HEK293 (cell line): Measurements from ENCODE around the gene MTA3.
A peak's percentile ranks its signal among the peaks of the same experiment; 100 is the strongest.

Experiments used
- CTCF ChIA-PET: fragments of 350-600 bp; formaldehyde crosslinking; extraction: SDS; loops from one replicate; lab custom pipeline; 2021; ENCODE audit warnings: antibody characterized with exemption; lab: Yijun Ruan, JAX
- POLR2A ChIA-PET: fragments of 300-600 bp; formaldehyde crosslinking; extraction: SDS; loops from one replicate; lab custom pipeline; 2020; ENCODE audit warnings: antibody characterized with exemption, inconsistent platforms; lab: Yijun Ruan, JAX
- H3K27ac ChIP-seq: fragments of 200-500 bp; sonication (Bioruptor generic); 2 replicates; pipeline ENCODE4 v1.5.1; 2014; ENCODE audit warnings: low read depth, low read length, control low read depth, inconsistent platforms; ENCODE audit errors: extremely low read depth
- H3K36me3 ChIP-seq, 2 experiments: fragments of 200-500 bp in 1 of 2; sonication (Bioruptor generic) in 1 of 2; 1 replicate in 1 of 2; 2 replicates in 1 of 2; pipeline ENCODE4 v1.5.1; 2014 to 2017; ENCODE audit warnings: inconsistent platforms in 2 of 2, low read length in 2 of 2; ENCODE audit not compliant: control insufficient read depth in 2 of 2, insufficient read depth in 1 of 2
- H3K4me1 ChIP-seq: fragments of 200-500 bp; sonication (Bioruptor generic); 2 replicates; pipeline ENCODE4 v1.5.1; 2014; ENCODE audit warnings: mild to moderate bottlenecking, low read length, inconsistent platforms; ENCODE audit not compliant: control insufficient read depth, insufficient read depth
- H3K4me3 ChIP-seq: 2 replicates; pipeline ENCODE4 v1.5.1; 2011; ENCODE audit warnings: low read depth, mild to moderate bottlenecking, control low read depth, low read length, moderate library complexity
- H3K9me3 ChIP-seq: fragments of 200-500 bp; sonication (Bioruptor generic); 2 replicates; pipeline ENCODE4 v1.5.1; 2014; ENCODE audit warnings: low read depth, low read length, inconsistent platforms; ENCODE audit not compliant: control insufficient read depth, insufficient read depth
- GLIS1 ChIP-seq: fragments of 450-650 bp; formaldehyde crosslinking; IDR thresholded peaks from 2 replicates; pipeline ENCODE4 v1.5.1; 2016; ENCODE audit warnings: missing biosample characterization, missing genetic modification characterization
- HOXD13 ChIP-seq: sonication (generic); formaldehyde crosslinking; IDR thresholded peaks from 2 replicates; pipeline ENCODE4 v1.8.0; 2022; ENCODE audit warnings: missing genetic modification reagents, borderline replicate concordance
- KLF16 ChIP-seq: fragments of 450-650 bp; formaldehyde crosslinking; IDR thresholded peaks from 2 replicates; pipeline ENCODE4 v1.5.1; 2017; ENCODE audit warnings: missing biosample characterization, missing genetic modification characterization
- MYNN ChIP-seq: fragments of 450-650 bp; formaldehyde crosslinking; IDR thresholded peaks from 2 replicates; pipeline ENCODE4 v1.5.1; 2016; ENCODE audit warnings: missing biosample characterization, missing genetic modification characterization, borderline replicate concordance
- OSR2 ChIP-seq: fragments of 450-650 bp; formaldehyde crosslinking; IDR thresholded peaks from 2 replicates; pipeline ENCODE4 v1.5.1; 2016; ENCODE audit warnings: missing biosample characterization, missing genetic modification characterization
- RBAK ChIP-seq: fragments of 450-650 bp; formaldehyde crosslinking; IDR thresholded peaks from 2 replicates; pipeline ENCODE4 v1.5.1; 2016; ENCODE audit warnings: missing biosample characterization, missing genetic modification characterization
- ZBTB20 ChIP-seq: fragments of 450-650 bp; formaldehyde crosslinking; IDR thresholded peaks from 2 replicates; pipeline ENCODE4 v1.5.1; 2016; ENCODE audit warnings: missing biosample characterization, missing genetic modification characterization
- ZFHX2 ChIP-seq: fragments of 450-650 bp; formaldehyde crosslinking; conservative IDR thresholded peaks from 2 replicates; pipeline ENCODE4 v1.5.1; 2016; ENCODE audit warnings: missing biosample characterization, missing genetic modification characterization
- ZIC2 ChIP-seq: fragments of 450-650 bp; formaldehyde crosslinking; IDR thresholded peaks from 2 replicates; pipeline ENCODE4 v1.5.1; 2016; ENCODE audit warnings: missing biosample characterization, missing genetic modification characterization
- ZNF157 ChIP-seq: fragments of 450-650 bp; formaldehyde crosslinking; IDR thresholded peaks from 2 replicates; pipeline ENCODE4 v1.5.1; 2016; ENCODE audit warnings: missing biosample characterization, missing genetic modification characterization
- ZNF211 ChIP-seq: fragments of 450-650 bp; formaldehyde crosslinking; IDR thresholded peaks from 2 replicates; pipeline ENCODE4 v1.5.1; 2016; ENCODE audit warnings: low read depth, missing biosample characterization, missing genetic modification characterization
- ZNF341 ChIP-seq: fragments of 450-650 bp; formaldehyde crosslinking; IDR thresholded peaks from 2 replicates; pipeline ENCODE4; 2016; ENCODE audit warnings: low read depth, missing biosample characterization, missing genetic modification characterization
- ZNF350 ChIP-seq: fragments of 450-650 bp; formaldehyde crosslinking; IDR thresholded peaks from 2 replicates; pipeline ENCODE4 v1.5.0; 2017; ENCODE audit warnings: missing biosample characterization, mild to moderate bottlenecking, missing genetic modification characterization
- ZNF391 ChIP-seq: fragments of 450-650 bp; formaldehyde crosslinking; IDR thresholded peaks from 2 replicates; pipeline ENCODE4 v1.5.1; 2016; ENCODE audit warnings: low read depth, missing biosample characterization, missing genetic modification characterization, borderline replicate concordance
- ZNF423 ChIP-seq: fragments of 450-650 bp; formaldehyde crosslinking; IDR thresholded peaks from 2 replicates; pipeline ENCODE4 v1.5.1; 2016; ENCODE audit warnings: missing biosample characterization, missing genetic modification characterization
- ZNF529 ChIP-seq: fragments of 450-650 bp; formaldehyde crosslinking; IDR thresholded peaks from 2 replicates; pipeline ENCODE4 v1.5.1; 2017; ENCODE audit warnings: missing genetic modification characterization, missing biosample characterization; ENCODE audit not compliant: insufficient replicate concordance
- ZNF664 ChIP-seq: fragments of 450-650 bp; formaldehyde crosslinking; IDR thresholded peaks from 2 replicates; pipeline ENCODE4 v1.5.1; 2016; ENCODE audit warnings: missing biosample characterization, missing genetic modification characterization
- ZNF791 ChIP-seq: fragments of 450-650 bp; formaldehyde crosslinking; IDR thresholded peaks from 2 replicates; pipeline ENCODE4 v1.5.1; 2016; ENCODE audit warnings: missing biosample characterization, missing genetic modification characterization
- TF ChIP-seq, protein P1 (sequence below): fragments of 450-650 bp; formaldehyde crosslinking; IDR thresholded peaks from 2 replicates; pipeline ENCODE4 v1.5.1; 2016; ENCODE audit warnings: missing biosample characterization, missing genetic modification characterization
- TF ChIP-seq, protein P2 (sequence below): fragments of 450-650 bp; formaldehyde crosslinking; IDR thresholded peaks from 2 replicates; pipeline ENCODE4 v1.5.1; 2016; ENCODE audit warnings: missing biosample characterization, missing genetic modification characterization
- TF ChIP-seq, protein P3 (sequence below): fragments of 450-650 bp; formaldehyde crosslinking; IDR thresholded peaks from 2 replicates; pipeline ENCODE4 v1.5.1; 2017; ENCODE audit warnings: missing biosample characterization, mild to moderate bottlenecking, missing genetic modification characterization, moderate library complexity

The MTA3 gene

DNA sequence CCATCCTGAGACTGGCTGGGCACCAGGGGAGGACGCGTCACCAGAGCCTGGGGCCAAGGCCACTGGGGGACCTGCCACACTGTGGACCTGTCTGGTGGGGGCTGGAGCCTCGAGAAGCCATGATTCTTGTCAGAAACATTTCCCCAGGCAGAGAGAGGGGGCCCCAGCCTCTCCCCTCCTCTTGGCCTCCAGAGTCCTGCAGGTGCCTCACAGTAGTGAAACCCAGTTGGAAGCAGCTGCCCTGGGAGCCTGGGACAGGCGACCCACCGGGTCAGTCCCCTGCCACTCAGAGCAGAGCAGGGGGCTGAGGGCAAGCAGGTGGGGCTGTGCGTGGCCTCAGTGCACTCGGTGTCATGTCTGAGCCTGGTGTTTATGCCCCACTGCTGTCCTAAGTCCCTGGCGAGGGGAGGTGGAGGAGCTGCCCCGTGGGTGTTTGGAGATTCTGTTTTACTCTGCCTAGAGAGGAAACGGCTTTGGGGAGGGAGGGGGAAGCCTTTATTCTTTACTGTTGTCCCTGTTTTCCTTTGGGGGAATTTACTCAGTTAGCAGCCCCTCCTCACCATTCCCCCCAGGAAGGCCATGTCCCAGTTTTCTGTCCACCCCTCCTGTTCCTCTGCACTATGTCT lies 187.8 kb downstream of the MTA3 start:
- Histone ChIP-seq H3K4me3 (no peak overlapping the region), H3K4me1 (no peaks in the 10 kb centered on the region), H3K27ac (no peak overlapping the region), H3K36me3 (peaks cover 0 to 19% of the 10 kb centered on the region in 2 experiments; a peak in 1 of 3 replicates), H3K9me3 (no peaks in the 10 kb centered on the region)
- CTCF ChIA-PET = no interaction called here
- POLR2A ChIA-PET = no interaction called here
- TF ChIP-seq ZIC2 (tag by site-specific recombination) = peak; percentile 56
- no peak for TF ChIP-seq ZNF664 (tag by site-specific recombination)

DNA sequence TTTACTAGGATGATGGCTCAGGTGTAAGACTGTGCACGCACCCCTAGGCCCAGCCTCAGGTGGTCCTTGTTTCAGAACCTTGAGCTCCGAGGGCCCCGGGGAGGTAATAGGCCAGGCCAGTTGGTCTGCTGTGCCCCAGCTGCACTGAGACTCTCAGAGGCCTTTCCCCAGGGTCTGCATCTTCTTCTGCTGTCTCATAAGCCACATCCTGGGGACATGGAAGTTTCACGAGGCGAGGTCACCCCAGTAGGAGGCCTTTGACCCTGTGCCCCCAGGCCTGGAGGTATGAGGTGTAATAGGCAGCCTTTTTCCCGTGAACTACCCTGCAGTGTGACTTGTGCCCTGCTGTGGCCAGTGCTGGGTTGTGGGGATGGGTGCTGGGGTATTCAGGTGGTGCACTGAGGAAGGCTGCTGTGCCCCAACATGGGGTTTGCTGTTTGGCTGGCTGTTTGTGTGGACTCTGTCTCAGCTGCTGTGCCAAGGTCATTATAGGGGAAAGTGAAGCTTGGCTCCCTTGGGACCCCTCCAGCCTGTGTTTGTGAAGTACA lies 188.6 kb downstream of the MTA3 start:
- Histone ChIP-seq H3K9me3 (no peaks in the 10 kb centered on the region), H3K36me3 (peaks cover 0 to 19% of the 10 kb centered on the region in 2 experiments; a peak in 1 of 3 replicates), H3K4me1 (no peaks in the 10 kb centered on the region), H3K27ac (no peak overlapping the region), H3K4me3 (no peak overlapping the region)
- TF ChIP-seq GLIS1 (tag by site-specific recombination) (peak; percentile 20; the same call in 1 of the 2 replicates), ZIC2 (tag by site-specific recombination) (peak; percentile 95), ZNF791 (tag by site-specific recombination) (no peak)
- POLR2A ChIA-PET = no interaction called here
- CTCF ChIA-PET = interaction anchor here (0.7 kb wide), 1 partner anchor 15 kb away, joined by 3 read pairs; no protein-coding TSS in a partner anchor

DNA sequence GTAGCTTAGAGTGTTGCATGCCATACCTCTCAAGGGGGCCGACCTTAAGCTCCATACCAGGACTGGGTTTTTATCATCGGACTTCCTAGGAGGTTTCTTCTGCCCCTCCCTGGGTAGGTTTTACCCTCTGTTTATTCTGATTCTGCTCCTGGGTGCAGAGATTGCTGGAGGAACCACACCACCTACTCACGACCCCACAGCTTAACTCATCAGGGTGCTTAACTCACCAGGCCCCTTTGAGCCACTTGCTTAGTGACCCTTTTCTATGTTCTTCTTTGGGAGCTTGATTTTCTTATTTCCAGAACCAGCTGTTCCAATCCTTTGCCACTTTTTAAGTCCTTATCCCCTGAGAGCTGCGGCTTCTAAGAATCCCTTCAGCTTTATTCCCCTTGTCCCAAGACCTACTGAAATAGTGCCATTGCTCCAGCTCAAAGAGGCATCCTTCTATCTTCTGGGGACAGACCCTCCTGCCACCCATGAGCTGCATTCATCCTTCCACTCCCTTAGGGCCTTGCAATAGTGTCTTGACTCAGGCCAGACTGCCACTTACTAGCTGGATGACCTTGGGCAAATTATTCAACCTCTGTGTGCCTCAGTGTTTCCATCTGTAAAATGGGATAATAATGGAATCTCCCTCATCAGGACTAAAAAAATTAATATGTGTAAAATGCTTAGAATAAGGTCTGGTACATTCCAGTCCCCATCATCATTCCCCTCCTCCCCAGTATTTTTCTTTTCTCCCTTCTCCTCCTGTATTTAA lies 189.7 kb downstream of the MTA3 start:
- Histone ChIP-seq H3K4me3 (no peak overlapping the region), H3K9me3 (no peaks in the 10 kb centered on the region), H3K4me1 (no peaks in the 10 kb centered on the region), H3K36me3 (peaks cover 0 to 16% of the 10 kb centered on the region in 2 experiments; a peak in 1 of 3 replicates), H3K27ac (no peak overlapping the region)
- TF ChIP-seq HOXD13 (CRISPR knock-in tag) = no peak
- no peak for TF ChIP-seq ZNF211
- TF ChIP-seq, protein P1, sequence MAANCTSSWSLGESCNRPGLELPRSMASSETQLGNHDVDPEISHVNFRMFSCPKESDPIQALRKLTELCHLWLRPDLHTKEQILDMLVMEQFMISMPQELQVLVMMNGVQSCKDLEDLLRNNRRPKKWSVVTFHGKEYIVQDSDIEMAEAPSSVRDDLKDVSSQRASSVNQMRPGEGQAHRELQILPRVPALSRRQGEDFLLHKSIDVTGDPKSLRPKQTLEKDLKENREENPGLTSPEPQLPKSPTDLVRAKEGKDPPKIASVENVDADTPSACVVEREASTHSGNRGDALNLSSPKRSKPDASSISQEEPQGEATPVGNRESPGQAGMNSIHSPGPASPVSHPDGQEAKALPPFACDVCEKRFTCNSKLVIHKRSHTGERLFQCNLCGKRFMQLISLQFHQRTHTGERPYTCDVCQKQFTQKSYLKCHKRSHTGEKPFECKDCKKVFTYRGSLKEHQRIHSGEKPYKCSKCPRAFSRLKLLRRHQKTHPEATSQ (tag by site-specific recombination) = no peak
- TF ChIP-seq ZFHX2 (tag by site-specific recombination) = no peak
- TF ChIP-seq, protein P2, sequence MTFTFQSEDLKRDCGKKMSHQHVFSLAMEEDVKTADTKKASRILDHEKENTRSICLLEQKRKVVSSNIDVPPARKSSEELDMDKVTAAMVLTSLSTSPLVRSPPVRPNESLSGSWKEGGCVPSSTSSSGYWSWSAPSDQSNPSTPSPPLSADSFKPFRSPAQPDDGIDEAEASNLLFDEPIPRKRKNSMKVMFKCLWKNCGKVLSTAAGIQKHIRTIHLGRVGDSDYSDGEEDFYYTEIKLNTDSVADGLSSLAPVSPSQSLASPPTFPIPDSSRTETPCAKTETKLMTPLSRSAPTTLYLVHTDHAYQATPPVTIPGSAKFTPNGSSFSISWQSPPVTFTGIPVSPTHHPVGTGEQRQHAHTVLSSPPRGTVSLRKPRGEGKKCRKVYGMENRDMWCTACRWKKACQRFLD (tag by site-specific recombination) = no peak
- no peak for TF ChIP-seq MYNN (tag by site-specific recombination)
- no peak for TF ChIP-seq ZNF529 (tag by site-specific recombination)
- TF ChIP-seq ZNF423 = no peak
- no peak for TF ChIP-seq ZNF341 (tag by site-specific recombination)
- TF ChIP-seq KLF16 (tag by site-specific recombination) = no peak
- TF ChIP-seq, protein P3, sequence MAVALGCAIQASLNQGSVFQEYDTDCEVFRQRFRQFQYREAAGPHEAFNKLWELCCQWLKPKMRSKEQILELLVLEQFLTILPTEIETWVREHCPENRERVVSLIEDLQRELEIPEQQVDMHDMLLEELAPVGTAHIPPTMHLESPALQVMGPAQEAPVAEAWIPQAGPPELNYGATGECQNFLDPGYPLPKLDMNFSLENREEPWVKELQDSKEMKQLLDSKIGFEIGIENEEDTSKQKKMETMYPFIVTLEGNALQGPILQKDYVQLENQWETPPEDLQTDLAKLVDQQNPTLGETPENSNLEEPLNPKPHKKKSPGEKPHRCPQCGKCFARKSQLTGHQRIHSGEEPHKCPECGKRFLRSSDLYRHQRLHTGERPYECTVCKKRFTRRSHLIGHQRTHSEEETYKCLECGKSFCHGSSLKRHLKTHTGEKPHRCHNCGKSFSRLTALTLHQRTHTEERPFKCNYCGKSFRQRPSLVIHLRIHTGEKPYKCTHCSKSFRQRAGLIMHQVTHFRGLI (tag by site-specific recombination) = no peak
- TF ChIP-seq RBAK (tag by site-specific recombination) = no peak
- no peak for TF ChIP-seq ZNF350 (tag by site-specific recombination)
- TF ChIP-seq ZNF391 (tag by site-specific recombination) = no peak
- no peak for TF ChIP-seq ZBTB20 (tag by site-specific recombination)
- no peak for TF ChIP-seq ZNF157 (tag by site-specific recombination)
- TF ChIP-seq OSR2 (tag by site-specific recombination) = no peak
- ChIA-PET CTCF (no interaction called here), POLR2A (no interaction called here)
